K562 (cell line): Measurements from ENCODE around the gene CPNE9. TPM values are rescaled to one million over a fixed set of nuclear protein-coding genes. Genes with fewer than 3 reads are reported as not detected.

Source experiments
- CBFA2T3 ChIP-seq: fragments of 450-650 bp; IDR thresholded peaks from 2 replicates; pipeline ENCODE4 v1.6.1; 2017
- polyA plus RNA-seq, 8 experiments: library from polyadenylated mRNA; depleted of rRNA in 4 of 8; stranded (reverse) in 5 of 8; unstranded in 3 of 8; fragments of >200 nt; fragmentation: Nextera tagmentation in 2 of 8; fragmentation: Illumina TruSeq in 1 of 8; extraction: Ambion mirVana in 2 of 8; extraction: Trizol in 1 of 8; gene quantifications; 2 replicates each; pipeline versions ENCODE4 v1.2.1 to v1.2.3, GENCODE V29; 2011 to 2014; ENCODE audit warnings: inconsistent platforms in 1 of 8, missing spikeins in 1 of 8
- total RNA-seq, 7 experiments: library from RNA; depleted of rRNA in 6 of 7; stranded (reverse); fragments of >200 nt in 6 of 7; fragmentation: Illumina TruSeq in 2 of 7; extraction: Trizol in 2 of 7; gene quantifications; 2 replicates each; pipeline versions ENCODE4 v1.2.1 to v1.2.3, GENCODE V29; 2011 to 2021; ENCODE audit warnings: low replicate concordance in 1 of 7
- TF ChIP-seq, protein P1 (sequence below): fragments of 150-350 bp; conservative IDR thresholded peaks from 2 replicates; pipeline ENCODE4 v1.6.1; 2014; ENCODE audit warnings: low read length
- TF ChIP-seq, protein P2 (sequence below), 2 experiments: fragments of 450-650 bp; IDR thresholded peaks; 2 replicates each; pipeline ENCODE4 v1.6.1; 2016; ENCODE audit warnings: mild to moderate bottlenecking in 2 of 2, borderline replicate concordance in 1 of 2, low read depth in 1 of 2, moderate library complexity in 1 of 2

The CPNE9 gene
- total and polyA plus RNA-seq, 9 of the 15 experiments (the other 6 are each of a cell fraction or from before 2014, with no cell fraction given): 0.22 to 0.56 (median 0.29) TPM; not detected in 3

DNA sequence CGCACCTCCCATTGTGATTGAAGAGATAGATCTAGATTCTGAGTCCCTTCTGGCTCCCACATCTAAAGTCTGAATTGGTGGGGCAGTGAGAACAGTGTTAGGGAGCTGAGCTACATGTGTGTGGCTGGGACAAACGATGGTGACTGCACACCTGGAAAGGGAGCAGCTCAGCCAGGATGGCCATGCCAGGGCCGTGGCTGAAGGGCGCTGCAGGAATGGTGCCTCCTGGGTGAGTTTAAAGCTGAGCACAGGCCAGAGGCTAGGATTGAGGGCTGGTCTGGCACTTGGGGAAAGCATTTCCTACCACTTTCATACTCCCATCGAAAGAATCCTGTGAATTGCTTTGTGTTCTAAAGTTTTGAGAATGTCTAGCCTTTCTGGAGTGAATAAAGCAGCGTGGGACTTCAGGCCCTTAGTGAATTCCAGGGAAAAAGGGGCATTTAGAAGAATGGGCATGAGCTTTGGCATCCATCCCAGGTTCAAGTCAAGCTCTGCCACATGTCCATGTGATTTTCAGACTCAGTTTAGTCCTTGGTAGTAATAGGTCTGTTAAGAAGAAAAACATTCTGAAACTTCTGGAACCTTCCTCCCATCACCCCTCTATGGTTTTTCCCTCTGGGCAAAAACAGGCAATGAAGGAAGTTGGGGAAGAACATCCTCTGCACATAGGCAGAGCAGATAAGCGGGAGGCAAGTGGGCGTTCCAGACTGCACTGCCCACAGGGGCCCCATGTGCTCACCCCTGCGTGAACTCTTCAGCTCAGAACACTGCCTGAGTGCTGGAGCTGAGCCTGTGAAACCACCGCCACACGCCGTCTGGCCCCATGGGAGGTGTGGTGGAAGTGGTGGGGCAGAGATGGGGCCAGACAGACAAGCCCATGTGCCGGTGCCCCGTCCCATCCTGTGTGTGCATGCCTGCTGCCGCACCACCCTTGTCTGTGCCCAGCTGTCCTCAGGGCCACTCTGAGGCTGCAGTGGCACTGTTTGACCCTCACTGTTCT is 12.9 kb upstream of the CPNE9 start (continued):
- TF ChIP-seq, protein P1, sequence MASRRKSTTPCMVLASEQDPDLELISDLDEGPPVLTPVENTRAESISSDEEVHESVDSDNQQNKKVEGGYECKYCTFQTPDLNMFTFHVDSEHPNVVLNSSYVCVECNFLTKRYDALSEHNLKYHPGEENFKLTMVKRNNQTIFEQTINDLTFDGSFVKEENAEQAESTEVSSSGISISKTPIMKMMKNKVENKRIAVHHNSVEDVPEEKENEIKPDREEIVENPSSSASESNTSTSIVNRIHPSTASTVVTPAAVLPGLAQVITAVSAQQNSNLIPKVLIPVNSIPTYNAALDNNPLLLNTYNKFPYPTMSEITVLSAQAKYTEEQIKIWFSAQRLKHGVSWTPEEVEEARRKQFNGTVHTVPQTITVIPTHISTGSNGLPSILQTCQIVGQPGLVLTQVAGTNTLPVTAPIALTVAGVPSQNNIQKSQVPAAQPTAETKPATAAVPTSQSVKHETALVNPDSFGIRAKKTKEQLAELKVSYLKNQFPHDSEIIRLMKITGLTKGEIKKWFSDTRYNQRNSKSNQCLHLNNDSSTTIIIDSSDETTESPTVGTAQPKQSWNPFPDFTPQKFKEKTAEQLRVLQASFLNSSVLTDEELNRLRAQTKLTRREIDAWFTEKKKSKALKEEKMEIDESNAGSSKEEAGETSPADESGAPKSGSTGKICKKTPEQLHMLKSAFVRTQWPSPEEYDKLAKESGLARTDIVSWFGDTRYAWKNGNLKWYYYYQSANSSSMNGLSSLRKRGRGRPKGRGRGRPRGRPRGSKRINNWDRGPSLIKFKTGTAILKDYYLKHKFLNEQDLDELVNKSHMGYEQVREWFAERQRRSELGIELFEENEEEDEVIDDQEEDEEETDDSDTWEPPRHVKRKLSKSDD: no peak
- TF ChIP-seq, protein P2, sequence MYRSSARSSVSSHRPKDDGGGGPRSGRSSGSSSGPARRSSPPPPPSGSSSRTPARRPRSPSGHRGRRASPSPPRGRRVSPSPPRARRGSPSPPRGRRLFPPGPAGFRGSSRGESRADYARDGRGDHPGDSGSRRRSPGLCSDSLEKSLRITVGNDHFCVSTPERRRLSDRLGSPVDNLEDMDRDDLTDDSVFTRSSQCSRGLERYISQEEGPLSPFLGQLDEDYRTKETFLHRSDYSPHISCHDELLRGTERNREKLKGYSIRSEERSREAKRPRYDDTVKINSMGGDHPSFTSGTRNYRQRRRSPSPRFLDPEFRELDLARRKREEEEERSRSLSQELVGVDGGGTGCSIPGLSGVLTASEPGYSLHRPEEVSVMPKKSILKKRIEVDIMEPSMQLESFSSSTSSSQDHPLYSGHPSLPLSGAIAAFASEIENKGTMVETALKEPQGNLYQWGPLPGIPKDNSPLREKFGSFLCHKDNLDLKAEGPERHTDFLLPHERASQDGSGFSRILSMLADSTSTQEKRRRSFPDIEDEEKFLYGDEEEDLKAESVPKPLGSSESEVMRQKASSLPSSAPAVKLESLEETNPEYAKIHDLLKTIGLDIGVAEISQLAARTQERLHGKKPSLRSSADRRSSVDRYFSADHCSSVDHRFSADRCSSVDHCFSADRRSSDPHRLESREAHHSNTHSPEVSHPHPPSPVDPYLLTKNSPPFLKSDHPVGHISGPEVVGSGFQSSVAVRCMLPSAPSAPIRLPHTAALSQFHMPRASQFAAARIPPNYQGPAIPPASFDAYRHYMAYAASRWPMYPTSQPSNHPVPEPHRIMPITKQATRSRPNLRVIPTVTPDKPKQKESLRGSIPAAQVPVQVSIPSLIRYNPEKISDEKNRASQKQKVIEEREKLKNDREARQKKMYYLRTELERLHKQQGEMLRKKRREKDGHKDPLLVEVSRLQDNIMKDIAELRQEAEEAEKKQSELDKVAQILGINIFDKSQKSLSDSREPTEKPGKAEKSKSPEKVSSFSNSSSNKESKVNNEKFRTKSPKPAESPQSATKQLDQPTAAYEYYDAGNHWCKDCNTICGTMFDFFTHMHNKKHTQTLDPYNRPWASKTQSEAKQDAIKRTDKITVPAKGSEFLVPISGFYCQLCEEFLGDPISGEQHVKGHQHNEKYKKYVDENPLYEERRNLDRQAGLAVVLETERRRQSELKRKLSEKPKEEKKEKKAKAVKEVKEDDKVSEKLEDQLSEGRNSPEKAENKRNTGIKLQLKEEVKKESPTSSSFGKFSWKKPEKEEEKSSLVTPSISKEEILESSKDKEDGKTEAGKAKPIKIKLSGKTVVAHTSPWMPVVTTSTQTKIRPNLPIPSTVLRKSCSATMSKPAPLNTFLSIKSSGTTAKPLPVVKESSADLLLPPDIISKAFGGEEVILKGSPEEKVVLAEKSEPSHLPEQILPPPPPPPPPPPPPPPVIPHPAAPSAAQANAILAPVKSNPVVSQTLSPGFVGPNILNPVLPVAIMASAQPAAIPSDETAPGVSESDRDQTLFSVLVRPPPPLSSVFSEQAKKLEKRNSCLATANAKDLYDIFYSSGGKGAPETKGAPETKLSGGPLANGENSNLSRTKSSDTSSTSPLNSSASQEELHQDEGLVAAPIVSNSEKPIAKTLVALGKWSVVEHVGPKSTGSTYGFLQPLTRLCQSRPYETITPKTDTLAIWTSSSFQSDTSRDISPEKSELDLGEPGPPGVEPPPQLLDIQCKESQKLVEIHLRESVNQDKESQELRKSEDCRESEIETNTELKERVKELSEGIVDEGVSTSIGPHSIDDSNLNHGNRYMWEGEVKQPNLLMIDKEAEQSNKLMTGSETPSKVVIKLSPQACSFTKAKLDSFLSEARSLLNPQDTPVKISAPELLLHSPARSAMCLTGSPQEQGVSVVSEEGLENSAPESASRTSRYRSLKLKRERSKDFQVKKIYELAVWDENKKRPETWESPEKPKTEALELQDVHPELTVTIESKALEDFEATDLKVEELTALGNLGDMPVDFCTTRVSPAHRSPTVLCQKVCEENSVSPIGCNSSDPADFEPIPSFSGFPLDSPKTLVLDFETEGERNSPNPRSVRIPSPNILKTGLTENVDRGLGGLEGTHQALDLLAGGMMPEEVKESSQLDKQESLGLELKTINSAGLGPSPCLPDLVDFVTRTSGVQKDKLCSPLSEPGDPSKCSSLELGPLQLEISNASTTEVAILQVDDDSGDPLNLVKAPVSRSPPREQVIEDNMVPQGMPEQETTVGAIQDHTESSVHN (IDR thresholded peaks at IDR 0.05; ENCODE audit: borderline replicate concordance in 1 of 2, low read depth in 1 of 2): no peak
- peak; percentile 30; the same call in 1 of the 2 replicates for TF ChIP-seq CBFA2T3
